ENCODE data around the gene VMO1. TPM values are rescaled to one million over a fixed set of nuclear protein-coding genes. Genes with fewer than 3 reads are reported as not detected.

VMO1 gene
- total and polyA plus RNA-seq, 2 donors = 2.7 to 30.6 TPM

DNA sequence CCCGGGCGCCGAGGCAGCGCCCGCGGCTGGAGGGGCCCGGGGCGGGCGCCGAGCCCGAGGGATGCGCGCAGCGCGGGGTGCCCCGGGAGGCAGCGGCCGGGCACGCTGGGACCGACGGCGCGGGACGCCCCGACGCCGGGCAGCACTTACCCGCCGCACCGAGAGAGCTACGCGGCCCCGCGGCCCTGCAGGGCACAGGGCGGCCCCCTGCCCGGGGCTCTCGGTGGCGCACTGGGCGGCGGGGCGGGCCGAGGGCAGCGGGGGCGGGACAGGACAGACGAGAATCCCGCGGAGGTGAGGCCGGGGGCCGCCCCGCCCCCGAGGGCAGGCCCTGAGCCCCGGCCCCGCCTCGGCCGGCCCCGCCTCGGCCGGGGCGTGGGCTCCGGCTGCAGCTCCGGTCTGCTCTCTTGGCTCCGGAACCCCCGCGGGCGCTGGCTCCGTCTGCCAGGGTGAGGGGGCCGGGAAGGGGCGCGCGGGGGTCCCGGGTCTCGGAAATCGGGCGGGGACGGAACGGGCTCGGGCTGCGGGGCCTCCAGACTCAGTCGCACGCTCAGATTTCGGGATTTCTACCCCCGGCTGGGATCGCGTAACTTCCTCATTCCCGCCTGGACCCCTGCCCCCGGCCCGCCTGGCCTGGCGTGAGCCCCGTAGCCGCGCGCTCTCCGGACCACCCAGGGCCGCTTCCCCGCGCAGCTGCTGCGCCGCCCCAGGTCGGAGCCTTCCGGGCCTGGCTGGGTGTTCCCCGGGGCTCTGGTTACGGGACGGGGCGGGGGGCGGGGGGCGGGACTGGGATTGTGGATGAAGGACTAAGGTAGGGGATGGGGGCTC is 20.8 kb upstream of the VMO1 start, which contains the start of gene PLD2:
PLD2 (plus strand) TSS at position 376 of the 828 bp plus-strand sequence. CDS start 621 bp downstream, outside the sequence.
- WGBS = 1% methylated on average over 106 of the region's 106 CpGs
- Histone ChIP-seq H3K4me1 (ENCODE audit: control insufficient read depth in 2 of 2, insufficient read depth in 2 of 2, low read length in 2 of 2) (peaks cover 0 to 3% of the 10 kb centered on the region in 2 donors), H3K27ac (ENCODE audit: low read depth in 1 of 2, low read length in 1 of 2) (peak within 1 kb of the TSS in 1 of 2 donors; percentile 33), H3K9me3 (ENCODE audit: control insufficient read depth in 2 of 2, insufficient read depth in 1 of 2, low read length in 1 of 2) (no peaks in the 10 kb centered on the region), H3K36me3 (ENCODE audit: control insufficient read depth in 2 of 2, insufficient read depth in 2 of 2, low read length in 1 of 2) (no peaks in the 10 kb centered on the region), H3K27me3 (ENCODE audit: control insufficient read depth in 2 of 2, insufficient read depth in 1 of 2, low read length in 1 of 2) (peaks cover 25 to 62% of the 10 kb centered on the region in 2 donors), H3K4me3 (ENCODE audit: low read length in 2 of 2) (peak within 1 kb of the TSS; percentile 39 to 52)
- peak in 6 of 9 donors; percentile 41 to 78 (median 56) for DNase-seq (ENCODE audit: low read depth in 6 of 9, low spot score in 9 of 9)

GRCh38 chr17:4806456-4806776 is 20.3 kb upstream of the VMO1 start:
- Histone ChIP-seq H3K36me3 (ENCODE audit: control insufficient read depth in 2 of 2, insufficient read depth in 2 of 2, low read length in 1 of 2) (no peaks in the 10 kb centered on the region), H3K4me1 (ENCODE audit: control insufficient read depth in 2 of 2, insufficient read depth in 2 of 2, low read length in 2 of 2) (peaks cover 0 to 3% of the 10 kb centered on the region in 2 donors), H3K9me3 (ENCODE audit: control insufficient read depth in 2 of 2, insufficient read depth in 1 of 2, low read length in 1 of 2) (no peaks in the 10 kb centered on the region), H3K4me3 (ENCODE audit: low read length in 2 of 2) (peak overlapping the region; percentile 21 to 52), H3K27me3 (ENCODE audit: control insufficient read depth in 2 of 2, insufficient read depth in 1 of 2, low read length in 1 of 2) (peaks cover 25 to 62% of the 10 kb centered on the region in 2 donors), H3K27ac (ENCODE audit: low read depth in 1 of 2, low read length in 1 of 2) (no peak overlapping the region)
- 5% methylated on average over 16 of the region's 16 CpGs for WGBS
- no peak for DNase-seq (ENCODE audit: low read depth in 6 of 9, low spot score in 9 of 9)

- Histone ChIP-seq H3K4me1 (ENCODE audit: control insufficient read depth in 2 of 2, insufficient read depth in 2 of 2, low read length in 2 of 2) (peaks cover 3% of the 10 kb centered on the region in 2 donors), H3K27me3 (ENCODE audit: control insufficient read depth in 2 of 2, insufficient read depth in 1 of 2, low read length in 1 of 2) (peaks cover 16 to 32% of the 10 kb centered on the region in 2 donors), H3K36me3 (ENCODE audit: control insufficient read depth in 2 of 2, insufficient read depth in 2 of 2, low read length in 1 of 2) (peaks cover 17 to 18% of the 10 kb centered on the region in 2 donors), H3K9me3 (ENCODE audit: control insufficient read depth in 2 of 2, insufficient read depth in 1 of 2, low read length in 1 of 2) (no peaks in the 10 kb centered on the region), H3K4me3 (ENCODE audit: low read length in 2 of 2) (no peak within 1 kb of the TSS), H3K27ac (ENCODE audit: low read depth in 1 of 2, low read length in 1 of 2) (peak within 1 kb of the TSS; percentile 62 to 73)
- no peak for DNase-seq (ENCODE audit: low read depth in 6 of 9, low spot score in 9 of 9)
- WGBS = 88% methylated on average over 9 of the region's 9 CpGs
Observed at GRCh38 chr17:4802228-4802627, 16.1 kb upstream of the VMO1 start, which contains the start of gene C17orf114. C17orf114 (minus strand) TSS chr17:4802328.

- H3K4me1 ChIP-seq (ENCODE audit: control insufficient read depth in 2 of 2, insufficient read depth in 2 of 2, low read length in 2 of 2) = peaks cover 5 to 12% of the 10 kb centered on the region in 2 donors
- 83% methylated on average over 10 of the region's 10 CpGs for WGBS
- H3K4me3 ChIP-seq (ENCODE audit: low read length in 2 of 2) = no peak overlapping the region
- H3K27me3 ChIP-seq (ENCODE audit: control insufficient read depth in 2 of 2, insufficient read depth in 1 of 2, low read length in 1 of 2) = peaks cover 1 to 19% of the 10 kb centered on the region in 2 donors
- peaks cover 0 to 3% of the 10 kb centered on the region in 2 donors for H3K9me3 ChIP-seq (ENCODE audit: control insufficient read depth in 2 of 2, insufficient read depth in 1 of 2, low read length in 1 of 2)
- peak overlapping the region; percentile 62 to 73 for H3K27ac ChIP-seq (ENCODE audit: low read depth in 1 of 2, low read length in 1 of 2)
- peaks cover 17 to 18% of the 10 kb centered on the region in 2 donors for H3K36me3 ChIP-seq (ENCODE audit: control insufficient read depth in 2 of 2, insufficient read depth in 2 of 2, low read length in 1 of 2)
- no peak for DNase-seq (ENCODE audit: low read depth in 6 of 9, low spot score in 9 of 9)
Observed at GRCh38 chr17:4800462-4801196, 14.5 kb upstream of the VMO1 start.

GRCh38 chr17:4796552-4796920 is 10.4 kb upstream of the VMO1 start:
- peak overlapping the region; percentile 94 to 100 for H3K4me3 ChIP-seq (ENCODE audit: low read length in 2 of 2)
- 4% methylated on average over 7 of the region's 7 CpGs for WGBS
- peaks cover 17 to 18% of the 10 kb centered on the region in 2 donors for H3K36me3 ChIP-seq (ENCODE audit: control insufficient read depth in 2 of 2, insufficient read depth in 2 of 2, low read length in 1 of 2)
- peak overlapping the region in 1 of 2 donors; percentile 69 for H3K27ac ChIP-seq (ENCODE audit: low read depth in 1 of 2, low read length in 1 of 2)
- H3K9me3 ChIP-seq (ENCODE audit: control insufficient read depth in 2 of 2, insufficient read depth in 1 of 2, low read length in 1 of 2) = peaks cover 0 to 5% of the 10 kb centered on the region in 2 donors
- H3K27me3 ChIP-seq (ENCODE audit: control insufficient read depth in 2 of 2, insufficient read depth in 1 of 2, low read length in 1 of 2) = peaks cover 5 to 18% of the 10 kb centered on the region in 2 donors
- DNase-seq (ENCODE audit: low read depth in 6 of 9, low spot score in 9 of 9) = no peak
- H3K4me1 ChIP-seq (ENCODE audit: control insufficient read depth in 2 of 2, insufficient read depth in 2 of 2, low read length in 2 of 2) = peaks cover 5 to 12% of the 10 kb centered on the region in 2 donors

DNA sequence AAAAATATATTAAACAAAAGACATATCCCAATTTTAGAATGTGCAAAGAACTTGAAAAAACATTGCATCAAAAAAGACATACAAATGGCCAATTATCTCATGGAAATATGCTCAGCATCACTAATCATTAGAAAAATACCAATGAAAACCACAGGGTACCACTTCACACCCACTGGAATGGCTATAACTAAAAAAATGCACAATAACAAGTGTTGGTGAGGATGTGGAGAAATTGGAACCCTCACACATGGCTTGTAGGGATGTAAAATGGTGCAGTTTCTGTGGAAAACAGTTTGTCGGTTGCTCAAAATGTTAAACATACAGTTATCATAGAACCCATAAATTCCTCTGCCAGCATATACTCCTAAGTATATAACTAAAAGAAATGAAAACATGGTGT is 9.0 kb upstream of the VMO1 start:
- H3K4me3 ChIP-seq (ENCODE audit: low read length in 2 of 2) = no peak overlapping the region
- 95% methylated on average over 1 of the region's 1 CpG for WGBS
- H3K9me3 ChIP-seq (ENCODE audit: control insufficient read depth in 2 of 2, insufficient read depth in 1 of 2, low read length in 1 of 2) = peaks cover 0 to 5% of the 10 kb centered on the region in 2 donors
- no peak overlapping the region for H3K27ac ChIP-seq (ENCODE audit: low read depth in 1 of 2, low read length in 1 of 2)
- no peak for DNase-seq (ENCODE audit: low read depth in 6 of 9, low spot score in 9 of 9)
- peaks cover 17 to 18% of the 10 kb centered on the region in 2 donors for H3K36me3 ChIP-seq (ENCODE audit: control insufficient read depth in 2 of 2, insufficient read depth in 2 of 2, low read length in 1 of 2)
- peaks cover 16 to 31% of the 10 kb centered on the region in 2 donors for H3K27me3 ChIP-seq (ENCODE audit: control insufficient read depth in 2 of 2, insufficient read depth in 1 of 2, low read length in 1 of 2)
- peaks cover 9 to 17% of the 10 kb centered on the region in 2 donors for H3K4me1 ChIP-seq (ENCODE audit: control insufficient read depth in 2 of 2, insufficient read depth in 2 of 2, low read length in 2 of 2)

GRCh38 chr17:4790705-4791088 is 4.5 kb upstream of the VMO1 start:
- H3K4me1 ChIP-seq (ENCODE audit: control insufficient read depth in 2 of 2, insufficient read depth in 2 of 2, low read length in 2 of 2) = peaks cover 9 to 23% of the 10 kb centered on the region in 2 donors

GRCh38 chr17:4789951-4790704 is 4.0 kb upstream of the VMO1 start:
- Histone ChIP-seq H3K4me3 (ENCODE audit: low read length in 2 of 2) (peak overlapping the region; percentile 30 to 66), H3K4me1 (ENCODE audit: control insufficient read depth in 2 of 2, insufficient read depth in 2 of 2, low read length in 2 of 2) (peaks cover 9 to 29% of the 10 kb centered on the region in 2 donors), H3K9me3 (ENCODE audit: control insufficient read depth in 2 of 2, insufficient read depth in 1 of 2, low read length in 1 of 2) (peaks cover 0 to 8% of the 10 kb centered on the region in 2 donors), H3K27ac (ENCODE audit: low read depth in 1 of 2, low read length in 1 of 2) (peak overlapping the region; percentile 62 to 86), H3K36me3 (ENCODE audit: control insufficient read depth in 2 of 2, insufficient read depth in 2 of 2, low read length in 1 of 2) (no peaks in the 10 kb centered on the region), H3K27me3 (ENCODE audit: control insufficient read depth in 2 of 2, insufficient read depth in 1 of 2, low read length in 1 of 2) (peaks cover 66 to 82% of the 10 kb centered on the region in 2 donors)
- WGBS = under 1% methylated on average over 91 of the region's 91 CpGs
- peak in 8 of 9 donors; percentile 39 to 84 (median 57) for DNase-seq (ENCODE audit: low read depth in 6 of 9, low spot score in 9 of 9)

More at GRCh38 chr17:4790705-4791088, 4.5 kb upstream of the VMO1 start:
- Histone ChIP-seq H3K27ac (ENCODE audit: low read depth in 1 of 2, low read length in 1 of 2) (peak overlapping the region; percentile 41 to 86), H3K4me3 (ENCODE audit: low read length in 2 of 2) (peak overlapping the region; percentile 30 to 66), H3K36me3 (ENCODE audit: control insufficient read depth in 2 of 2, insufficient read depth in 2 of 2, low read length in 1 of 2) (no peaks in the 10 kb centered on the region), H3K9me3 (ENCODE audit: control insufficient read depth in 2 of 2, insufficient read depth in 1 of 2, low read length in 1 of 2) (peaks cover 0 to 11% of the 10 kb centered on the region in 2 donors), H3K27me3 (ENCODE audit: control insufficient read depth in 2 of 2, insufficient read depth in 1 of 2, low read length in 1 of 2) (peaks cover 61 to 76% of the 10 kb centered on the region in 2 donors)
- no peak for DNase-seq (ENCODE audit: low read depth in 6 of 9, low spot score in 9 of 9)
- WGBS = 47% methylated on average over 7 of the region's 7 CpGs

Data from thymus (tissue), 11 donors.